ENCODE data around the gene CD4. TPM values are rescaled to one million over a fixed set of nuclear protein-coding genes. Genes with fewer than 3 reads are reported as not detected.
A peak's percentile ranks its signal among the peaks of the same experiment; 100 is the strongest.

CD4 gene
- polyA plus RNA-seq, 1 of the 3 experiments (the other 2 are of a cell fraction) = 0.02 TPM

- CTCF ChIA-PET = interaction anchor here (0.7 to 12.7 kb wide), 39 partner anchors 10 to 185 kb away, joined by 3 to 343 read pairs (median 8); partner anchors contain the start of genes CD4, CDCA3, COPS7A and GNB3
- POLR2A ChIA-PET = interaction anchor here (0.5 to 4.8 kb wide), 23 partner anchors 10 to 191 kb away, joined by 3 to 89 read pairs (median 5); partner anchors contain the start of genes C12orf57, COPS7A, GPR162 and P3H3
- WGBS (ENCODE audit: low lambda C conversion rate) = 2% methylated on average over 24 of the region's 62 CpGs
- TF ChIP-seq ELF1 (IDR thresholded peaks at IDR 0.05) (peak; percentile 59; the same call in 1 of the 2 replicates), ZBTB33 (IDR thresholded peaks at IDR 0.05; ENCODE audit: borderline replicate concordance, low read depth) (0 out of 2 replicates have a peak, but pooled peaks have one; percentile 21), MXI1 (IDR thresholded peaks at IDR 0.05; ENCODE audit: low read depth, low read length) (peak; percentile 27; the same call in 1 of the 2 replicates), SIN3A (IDR thresholded peaks at IDR 0.05; ENCODE audit: borderline replicate concordance, low read depth, low read length) (peak; percentile 67), YY1 (IDR thresholded peaks at IDR 0.05; ENCODE audit: low read depth) (0 out of 2 replicates have a peak, but pooled peaks have one; percentile 42), FOSL2 (IDR thresholded peaks at IDR 0.05; ENCODE audit: borderline replicate concordance, low read depth) (no peak), NRF1 (IDR thresholded peaks at IDR 0.05; ENCODE audit: low read depth, low read length) (no peak; the same call in 1 of the 2 replicates), REST (IDR thresholded peaks at IDR 0.05; ENCODE audit: low read depth, low read length) (0 out of 2 replicates have a peak, but pooled peaks have one; percentile 43), POLR2AphosphoS5 (IDR thresholded peaks at IDR 0.05; ENCODE audit: low read depth, low read length) (peak; percentile 86), TAF1 (IDR thresholded peaks at IDR 0.05; ENCODE audit: borderline replicate concordance, low read depth, low read length) (peak; percentile 87), TCF12 (IDR thresholded peaks at IDR 0.05) (peak; percentile 20; the same call in 1 of the 2 replicates), EP300 (IDR thresholded peaks at IDR 0.05; ENCODE audit: borderline replicate concordance in 1 of 2, low read depth in 1 of 2, low read length in 1 of 2) (peak in 1 of 2 experiments; percentile 22; a peak in 2 of 4 replicates), RCOR1 (IDR thresholded peaks at IDR 0.05; ENCODE audit: low read length) (peak; percentile 28; the same call in 1 of the 2 replicates), FOXM1 (IDR thresholded peaks at IDR 0.05; ENCODE audit: low read depth) (no peak), EZH2phosphoT487 (IDR thresholded peaks at IDR 0.05; ENCODE audit: borderline replicate concordance, low read depth) (no peak), GABPA (IDR thresholded peaks at IDR 0.05; ENCODE audit: low read depth) (peak; percentile 75), CHD2 (IDR thresholded peaks at IDR 0.05; ENCODE audit: low read length, partially characterized antibody) (peak; percentile 74), JUND (IDR thresholded peaks at IDR 0.05) (0 out of 2 replicates have a peak, but pooled peaks have one; percentile 4), FOXJ3 (CRISPR knock-in tag; IDR thresholded peaks at IDR 0.05) (no peak), MAX (IDR thresholded peaks at IDR 0.05; ENCODE audit: low read depth) (peak; percentile 52; the same call in 1 of the 2 replicates), SMC3 (IDR thresholded peaks at IDR 0.05; ENCODE audit: low read depth, low read length) (no peak), MEF2A (IDR thresholded peaks at IDR 0.05; ENCODE audit: borderline replicate concordance, low read depth) (no peak)
- TF ChIP-seq, protein P1, sequence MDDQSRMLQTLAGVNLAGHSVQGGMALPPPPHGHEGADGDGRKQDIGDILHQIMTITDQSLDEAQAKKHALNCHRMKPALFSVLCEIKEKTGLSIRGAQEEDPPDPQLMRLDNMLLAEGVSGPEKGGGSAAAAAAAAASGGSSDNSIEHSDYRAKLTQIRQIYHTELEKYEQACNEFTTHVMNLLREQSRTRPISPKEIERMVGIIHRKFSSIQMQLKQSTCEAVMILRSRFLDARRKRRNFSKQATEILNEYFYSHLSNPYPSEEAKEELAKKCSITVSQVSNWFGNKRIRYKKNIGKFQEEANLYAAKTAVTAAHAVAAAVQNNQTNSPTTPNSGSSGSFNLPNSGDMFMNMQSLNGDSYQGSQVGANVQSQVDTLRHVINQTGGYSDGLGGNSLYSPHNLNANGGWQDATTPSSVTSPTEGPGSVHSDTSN (IDR thresholded peaks at IDR 0.05) = no peak
- TF ChIP-seq, protein P2, sequence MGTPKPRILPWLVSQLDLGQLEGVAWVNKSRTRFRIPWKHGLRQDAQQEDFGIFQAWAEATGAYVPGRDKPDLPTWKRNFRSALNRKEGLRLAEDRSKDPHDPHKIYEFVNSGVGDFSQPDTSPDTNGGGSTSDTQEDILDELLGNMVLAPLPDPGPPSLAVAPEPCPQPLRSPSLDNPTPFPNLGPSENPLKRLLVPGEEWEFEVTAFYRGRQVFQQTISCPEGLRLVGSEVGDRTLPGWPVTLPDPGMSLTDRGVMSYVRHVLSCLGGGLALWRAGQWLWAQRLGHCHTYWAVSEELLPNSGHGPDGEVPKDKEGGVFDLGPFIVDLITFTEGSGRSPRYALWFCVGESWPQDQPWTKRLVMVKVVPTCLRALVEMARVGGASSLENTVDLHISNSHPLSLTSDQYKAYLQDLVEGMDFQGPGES (IDR thresholded peaks at IDR 0.05; ENCODE audit: low read depth, low read length) = no peak
These were observed 36.2 kb upstream of the CD4 start, which contains the start of gene MLF2 for GRCh38 chr12:6752921-6753771. MLF2 (minus strand) TSS chr12:6753141; CDS start chr12:6752334, 807 bp downstream.

More at GRCh38 chr12:6752921-6753771, 36.2 kb upstream of the CD4 start, which contains the start of gene MLF2:
- H3K36me3 ChIP-seq (replicated peaks in 1 of 2; ENCODE audit: control insufficient read depth in 1 of 2, insufficient read depth in 2 of 2, low read length in 1 of 2) = peaks cover 31 to 35% of the 10 kb centered on the region in 2 experiments
- H4K20me1 ChIP-seq (ENCODE audit: insufficient read depth) = peaks cover 12% of the 10 kb centered on the region
- peaks cover 4% of the 10 kb centered on the region for H3F3A ChIP-seq (replicated peaks; ENCODE audit: insufficient read depth)
- H3K9ac ChIP-seq = peak within 1 kb of the TSS; percentile 98
- H3K4me1 ChIP-seq (ENCODE audit: control insufficient read depth in 1 of 2, insufficient read depth in 2 of 2, low read depth in 1 of 2, low read length in 1 of 2) = peaks cover 14 to 18% of the 10 kb centered on the region in 2 experiments
- H3K4me2 ChIP-seq = peak within 1 kb of the TSS; percentile 86
- peak within 1 kb of the TSS; percentile 63 for H2AFZ ChIP-seq (ENCODE audit: low read depth)
- H3K9me2 ChIP-seq = no peaks in the 10 kb centered on the region
- H3K79me2 ChIP-seq (ENCODE audit: insufficient read depth) = peaks cover 34% of the 10 kb centered on the region
- no peaks in the 10 kb centered on the region for H3K27me3 ChIP-seq (ENCODE audit: insufficient read depth)
- no peaks in the 10 kb centered on the region for H3K9me3 ChIP-seq
- peak within 1 kb of the TSS; percentile 97 to 98 for H3K27ac ChIP-seq (ENCODE audit: low read depth in 2 of 2, low read length in 1 of 2)
- DNase-seq = peak; percentile 99
- peak within 1 kb of the TSS; percentile 84 to 91 for H3K4me3 ChIP-seq (ENCODE audit: low read depth in 2 of 2, low read length in 1 of 2)
